NOMO-1 treated with DMSO at 0.1 percent for 48 hours (cell line): ENCODE measurements around the gene EML4.

Experiments used
- DNase-seq: peaks from one replicate; lab custom pipeline; 2025; ENCODE audit not compliant: unreplicated experiment; lab: John Stamatoyannopoulos, UW

EML4 gene

DNA sequence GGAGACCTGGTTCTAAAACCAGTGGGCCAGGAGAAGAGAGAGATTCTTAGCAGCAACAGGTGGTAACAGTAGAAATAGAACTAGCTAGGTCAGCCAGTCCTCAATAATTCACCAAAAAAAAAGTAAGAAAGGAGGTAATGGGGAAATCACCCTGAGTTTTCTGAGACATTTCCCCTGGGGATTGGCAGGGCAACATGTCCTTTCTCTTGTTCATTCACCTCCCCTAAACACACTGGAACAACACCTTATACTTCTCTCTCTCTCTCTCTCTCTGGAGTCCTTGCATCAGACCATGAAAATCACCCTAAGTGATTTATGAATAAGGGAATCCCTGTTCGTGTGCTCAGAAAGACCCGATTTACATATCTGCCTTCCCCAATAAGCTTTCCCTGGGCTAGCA lies 127.1 kb downstream of the EML4 start:
- DNase-seq, result no peak

DNA sequence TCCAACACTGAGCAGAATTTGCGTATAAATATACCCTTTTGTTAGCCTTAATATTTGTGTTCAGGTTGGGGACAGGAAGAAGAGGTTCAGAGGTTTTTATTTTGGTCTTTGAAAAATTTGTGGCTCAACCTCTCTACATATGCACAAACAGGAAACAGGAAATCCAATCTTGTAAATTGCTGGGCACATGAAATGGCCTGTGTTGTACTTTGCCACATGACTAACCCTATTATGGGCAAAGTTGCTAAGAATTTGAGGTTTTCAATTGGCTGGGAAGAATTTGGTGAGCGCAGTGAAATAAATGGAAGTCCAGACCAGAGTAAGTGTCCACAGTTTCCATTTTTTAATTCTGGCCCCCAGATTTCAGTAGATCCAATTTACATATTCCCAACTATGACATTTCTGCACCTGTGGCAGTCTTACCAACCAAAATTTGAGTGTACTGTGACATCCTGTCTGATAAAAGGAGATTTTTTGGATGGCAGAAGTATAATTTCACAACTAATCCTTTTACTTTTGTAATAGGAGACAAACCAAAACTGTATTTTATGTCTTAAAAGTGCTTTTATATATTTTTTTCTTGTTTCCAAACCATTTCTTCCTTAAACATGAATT lies 128.3 kb downstream of the EML4 start:
- DNase-seq, result peak; percentile 33

DNA sequence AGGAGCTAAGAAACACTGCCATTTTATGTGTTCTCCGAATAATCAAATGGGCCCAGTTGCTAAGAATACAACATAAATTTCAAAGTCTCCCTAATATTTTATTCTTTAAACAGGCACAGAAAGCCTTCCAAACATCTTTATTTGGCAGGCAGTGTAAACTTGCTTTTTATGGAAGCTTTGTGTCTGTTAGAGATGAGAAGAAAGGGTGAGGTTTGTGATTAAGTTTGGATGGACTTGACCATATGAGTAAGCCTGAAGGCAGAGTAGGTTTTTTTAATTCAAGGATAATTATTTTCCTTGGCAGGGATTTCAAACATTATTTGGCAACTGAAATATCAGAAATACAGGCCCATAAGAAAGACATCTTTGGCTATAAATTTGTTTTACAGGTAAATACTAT lies 129.0 kb downstream of the EML4 start:
- DNase-seq, result no peak

DNA sequence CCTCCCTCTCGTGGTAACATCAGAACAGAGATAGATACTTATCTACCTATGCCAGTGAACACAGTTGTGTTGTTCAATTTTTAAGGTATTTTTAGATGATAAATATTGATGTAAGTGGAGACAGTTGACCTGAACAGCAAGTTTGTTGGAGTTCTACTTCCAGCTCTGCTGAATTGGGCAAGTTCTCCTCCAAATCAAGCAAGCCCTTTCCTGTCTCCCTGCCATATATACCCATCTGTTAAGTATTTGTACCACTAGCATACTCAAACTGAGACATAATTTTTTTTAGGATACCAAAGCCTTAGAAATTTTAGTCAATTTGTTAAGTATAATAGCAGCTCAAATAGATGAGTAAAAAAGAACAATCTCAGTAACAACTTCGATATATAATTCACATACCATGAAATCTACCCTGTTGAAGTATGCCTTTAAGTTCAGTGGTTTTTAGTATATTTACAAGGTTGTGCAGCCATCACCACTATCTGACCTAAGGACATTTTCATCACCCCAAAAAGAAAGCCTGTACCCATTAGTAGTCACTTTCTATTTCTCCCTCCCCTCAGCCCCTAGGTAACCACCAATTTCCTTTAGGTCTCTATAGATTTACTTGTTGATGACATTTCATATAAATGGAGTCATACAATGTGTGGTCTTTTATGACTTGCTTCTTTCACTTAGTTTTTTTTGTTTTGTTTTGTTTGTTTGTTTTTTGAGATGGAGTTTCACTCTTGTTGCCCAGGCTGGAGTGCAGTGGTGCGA lies 130.0 kb downstream of the EML4 start:
- DNase-seq, result no peak

DNA sequence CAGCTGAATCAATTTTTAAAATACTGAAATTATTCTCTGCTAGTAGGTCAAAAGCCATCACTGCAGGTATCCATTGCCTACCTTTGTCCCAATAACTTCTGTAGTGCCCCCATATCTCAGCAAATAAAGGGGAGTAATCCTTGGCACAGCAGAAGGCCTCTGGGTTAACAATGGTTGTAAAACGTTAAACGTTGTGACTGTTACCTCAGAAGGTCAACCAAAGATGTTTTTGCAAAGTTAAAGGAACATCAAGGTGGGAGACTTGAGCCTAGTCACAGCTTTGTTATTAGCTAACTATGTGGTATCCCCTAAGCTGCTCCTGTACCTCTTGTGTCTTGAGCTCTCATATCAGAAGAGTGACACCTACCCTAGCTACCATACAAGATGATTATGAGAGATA lies 131.4 kb downstream of the EML4 start:
- no peak for DNase-seq

DNA sequence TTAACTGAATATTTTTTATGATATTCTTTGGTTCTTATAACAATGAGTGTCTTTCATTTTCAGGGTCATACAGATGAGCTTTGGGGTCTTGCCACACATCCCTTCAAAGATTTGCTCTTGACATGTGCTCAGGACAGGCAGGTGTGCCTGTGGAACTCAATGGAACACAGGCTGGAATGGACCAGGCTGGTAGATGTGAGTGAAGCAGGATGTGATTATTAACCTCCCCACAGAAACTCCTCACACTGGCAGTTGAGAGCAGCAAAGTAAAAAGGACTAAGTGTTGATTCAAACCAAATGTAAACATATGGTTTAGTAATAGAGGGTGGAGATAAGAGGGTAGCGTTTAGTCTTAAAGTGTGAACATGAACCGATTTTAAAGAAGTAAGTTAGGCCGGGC lies 134.1 kb downstream of the EML4 start:
- no peak for DNase-seq

DNA sequence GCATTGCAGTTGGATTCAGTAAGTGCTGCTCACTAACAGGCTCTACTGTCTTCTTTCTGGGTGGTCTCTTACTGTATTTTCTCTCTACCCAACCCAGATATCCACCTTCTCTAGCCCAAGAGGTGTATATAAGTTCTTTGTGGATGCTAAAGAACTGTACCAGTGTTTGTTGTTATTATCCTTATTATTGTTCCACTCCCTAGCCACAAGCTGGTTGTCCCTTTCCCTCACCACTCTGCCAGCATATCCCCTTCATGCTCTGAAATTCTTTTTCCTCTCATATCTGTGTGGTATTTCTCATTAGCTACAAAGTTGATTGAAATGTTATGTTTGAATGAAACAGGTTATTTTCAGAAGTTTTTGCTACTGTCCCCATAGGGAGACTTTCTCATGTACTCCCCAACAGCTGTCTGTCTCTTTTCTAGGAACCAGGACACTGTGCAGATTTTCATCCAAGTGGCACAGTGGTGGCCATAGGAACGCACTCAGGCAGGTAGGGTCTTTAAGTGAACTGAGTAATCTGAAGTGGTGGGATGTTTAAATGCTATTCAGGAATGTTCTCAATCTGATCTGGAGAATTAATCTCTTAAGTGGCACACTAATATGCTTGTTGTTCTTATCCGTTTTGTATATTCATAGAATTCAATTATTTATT lies 135.0 kb downstream of the EML4 start:
- DNase-seq, result no peak

DNA sequence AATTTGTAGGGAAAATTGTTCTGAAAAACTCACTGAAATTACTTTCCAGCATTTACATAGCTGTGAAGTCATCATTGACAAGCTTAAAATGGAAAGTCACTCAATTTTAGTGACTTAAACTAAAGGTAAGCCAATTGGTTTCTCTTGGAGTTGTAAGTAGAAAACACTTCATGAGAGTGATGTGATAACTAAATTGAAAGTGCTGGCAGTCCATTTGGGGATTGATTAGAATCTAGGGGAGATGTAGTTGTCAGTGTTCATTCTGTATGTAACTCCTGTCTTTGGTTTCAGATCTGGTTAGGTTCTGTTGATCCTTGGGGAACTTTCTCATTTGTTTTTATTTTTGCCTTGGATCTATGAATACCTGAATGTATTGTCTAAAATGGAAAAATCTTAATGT lies 138.0 kb downstream of the EML4 start:
- DNase-seq, result no peak

DNA sequence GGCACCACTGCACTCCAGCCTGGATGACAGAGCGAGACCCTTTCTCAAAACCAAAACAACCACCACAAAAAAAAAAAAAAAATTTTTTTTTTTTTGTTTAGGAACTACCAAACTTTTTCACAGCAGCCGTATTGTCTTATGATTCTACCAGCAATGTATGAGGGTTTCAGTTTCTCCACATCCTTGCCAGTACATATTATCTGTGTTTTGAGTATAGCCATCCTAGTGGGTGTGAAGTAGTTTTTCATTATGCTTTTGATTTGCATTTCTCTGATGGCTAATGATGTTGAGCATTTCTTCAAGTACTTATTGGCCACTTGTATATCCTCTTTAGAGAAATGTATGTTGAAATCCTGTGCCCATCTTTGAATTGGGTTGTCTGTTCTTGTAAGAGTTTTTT lies 140.2 kb downstream of the EML4 start:
- no peak for DNase-seq

DNA sequence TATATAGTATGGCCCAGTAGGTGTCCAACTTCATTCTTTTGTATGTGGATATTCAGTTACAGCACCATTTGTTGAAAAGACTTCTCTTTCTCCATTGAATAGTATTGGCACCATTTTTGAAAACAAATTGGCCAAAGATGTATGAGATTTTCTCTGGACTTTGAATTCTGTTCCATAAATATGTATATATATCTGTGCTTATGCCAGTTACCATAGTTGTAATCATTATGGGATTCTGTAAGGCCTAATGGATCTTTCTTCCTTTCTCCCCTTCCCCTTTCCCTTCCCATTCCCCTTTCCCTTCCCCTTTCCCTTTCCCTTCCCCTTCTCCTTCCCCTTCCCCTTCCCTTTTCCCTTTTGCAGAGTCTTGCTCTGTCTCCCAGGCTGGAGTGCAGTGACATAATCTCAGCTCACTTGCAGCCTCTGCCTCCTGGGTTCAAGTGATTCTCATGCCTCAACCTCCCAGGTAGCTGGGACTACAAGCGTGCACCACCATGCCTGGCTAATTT lies 140.9 kb downstream of the EML4 start:
- DNase-seq, result no peak

DNA sequence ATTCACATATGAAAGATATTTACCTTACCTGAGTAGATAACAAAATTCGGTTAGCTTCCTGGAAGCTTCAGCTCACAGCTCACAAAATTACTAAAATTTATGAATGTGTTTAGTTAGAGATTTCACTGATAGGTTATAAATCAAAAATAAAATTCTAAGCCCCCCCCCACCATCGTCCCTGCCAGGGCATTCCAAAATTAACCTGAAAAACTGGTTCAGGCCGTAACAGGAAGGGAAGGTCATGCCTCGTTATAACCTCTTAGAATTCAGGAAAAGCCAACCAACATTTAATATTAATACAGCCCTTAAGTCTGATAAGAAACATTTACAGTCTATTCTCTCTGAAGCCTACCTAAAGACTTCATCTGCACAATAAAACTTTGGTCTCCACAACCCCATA lies 143.0 kb downstream of the EML4 start:
- no peak for DNase-seq

DNA sequence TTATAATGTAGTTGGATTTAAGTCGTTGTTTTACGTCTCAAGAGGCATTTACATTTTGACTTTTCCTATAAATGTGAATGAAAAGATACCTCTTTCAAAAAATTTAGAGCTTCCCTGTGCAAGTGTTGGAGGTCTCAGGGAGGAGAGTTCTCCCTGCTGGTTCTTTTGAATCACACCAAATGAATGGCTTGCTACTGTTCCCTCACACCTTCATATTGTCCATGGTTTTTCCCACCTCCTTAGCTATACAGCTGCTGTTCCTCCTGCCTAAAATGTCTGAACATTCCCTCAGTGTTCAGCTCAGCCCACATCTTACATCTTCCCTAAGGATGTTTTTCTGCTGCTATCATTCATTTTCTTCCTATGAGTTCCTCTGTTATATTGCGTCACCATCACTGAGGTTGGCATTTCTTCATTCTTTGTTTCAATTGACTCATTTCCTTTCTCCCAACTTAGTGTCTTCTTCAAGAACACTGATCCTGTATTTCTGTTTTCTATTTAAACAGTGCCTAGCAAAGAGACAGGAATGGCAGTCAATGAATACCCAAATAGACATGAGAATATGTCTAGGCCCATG lies 145.8 kb downstream of the EML4 start:
- DNase-seq, result peak; percentile 42

DNA sequence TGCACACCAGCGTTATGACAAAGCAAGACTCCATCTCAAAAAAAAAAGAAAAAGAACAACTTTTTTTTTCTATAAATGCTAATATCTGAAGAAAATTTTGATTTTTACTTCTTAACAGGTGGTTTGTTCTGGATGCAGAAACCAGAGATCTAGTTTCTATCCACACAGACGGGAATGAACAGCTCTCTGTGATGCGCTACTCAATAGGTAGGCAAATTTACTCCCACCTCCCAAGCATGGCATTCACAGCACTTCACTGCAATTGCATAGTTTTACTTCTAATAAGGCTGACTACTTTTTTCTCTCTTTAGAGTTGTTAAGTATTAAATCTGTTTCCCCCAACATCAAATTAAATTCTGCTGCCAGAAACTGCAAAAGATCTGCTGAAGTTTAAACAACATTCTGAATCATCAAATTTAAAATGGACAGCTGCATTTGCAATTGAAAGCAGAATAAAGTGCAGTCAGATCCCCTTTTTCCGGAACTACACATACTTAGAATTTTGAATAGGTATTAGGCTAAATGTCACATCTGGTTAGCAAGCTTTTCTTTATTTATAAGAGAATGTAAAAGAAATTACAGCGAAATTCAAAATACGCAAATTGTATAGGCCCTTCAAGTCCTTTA lies 146.8 kb downstream of the EML4 start:
- no peak for DNase-seq

DNA sequence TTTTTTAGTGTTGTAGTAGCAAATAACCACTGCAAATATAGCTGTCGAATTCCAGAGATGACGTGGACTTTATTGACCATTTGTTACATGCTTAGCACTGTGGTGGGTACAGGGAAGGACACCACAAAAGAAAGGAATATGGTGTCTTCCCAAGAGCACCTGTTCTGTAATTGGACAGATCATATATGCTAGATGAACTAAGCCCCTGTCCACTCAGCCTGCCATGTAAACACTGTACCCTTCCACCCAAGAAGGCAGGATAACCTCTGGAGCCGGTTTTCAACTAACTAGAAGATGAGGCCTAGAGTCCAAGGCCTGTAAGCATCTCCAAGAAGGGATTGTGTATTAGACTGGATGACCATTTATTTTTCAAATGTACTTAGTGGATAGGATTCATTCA lies 147.8 kb downstream of the EML4 start:
- no peak for DNase-seq

DNA sequence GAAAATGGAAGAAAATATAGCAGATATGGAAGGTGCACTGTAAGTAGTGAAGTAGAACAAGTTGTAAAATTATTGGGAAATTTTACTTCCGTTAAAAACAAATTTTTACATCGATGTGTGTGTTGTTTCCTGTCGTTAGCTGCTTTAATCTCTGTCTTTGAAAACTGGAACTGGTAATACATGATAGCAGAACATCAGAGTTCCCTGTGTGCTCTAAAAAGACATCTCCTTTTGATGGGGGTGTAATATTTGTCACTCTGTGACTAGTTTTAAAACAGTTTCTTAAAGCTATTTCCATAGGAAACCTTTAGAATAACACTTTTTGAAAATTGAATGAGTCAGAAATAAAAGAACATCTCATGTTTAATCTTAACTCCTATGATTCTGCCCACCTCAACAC lies 148.3 kb downstream of the EML4 start:
- peak; percentile 31 for DNase-seq

DNA sequence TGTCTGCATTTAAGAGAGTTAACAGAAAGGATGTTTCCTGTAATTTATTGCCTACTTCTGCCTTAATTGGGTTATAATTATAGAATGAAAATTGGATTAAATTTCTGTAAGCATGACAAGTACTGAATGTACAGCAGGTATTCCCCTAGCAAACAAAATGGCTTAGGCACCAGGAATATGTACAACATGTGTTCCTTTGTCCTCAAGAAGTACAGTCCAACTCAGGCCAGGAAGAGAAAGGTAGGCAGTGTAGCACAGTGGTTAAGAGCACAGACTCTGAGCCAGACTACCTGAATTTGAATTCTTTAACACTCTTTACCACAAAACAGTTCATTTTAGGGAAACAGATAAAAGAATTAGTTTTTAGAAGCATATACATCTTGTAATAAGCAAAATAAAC lies 148.8 kb downstream of the EML4 start:
- DNase-seq, result no peak

DNA sequence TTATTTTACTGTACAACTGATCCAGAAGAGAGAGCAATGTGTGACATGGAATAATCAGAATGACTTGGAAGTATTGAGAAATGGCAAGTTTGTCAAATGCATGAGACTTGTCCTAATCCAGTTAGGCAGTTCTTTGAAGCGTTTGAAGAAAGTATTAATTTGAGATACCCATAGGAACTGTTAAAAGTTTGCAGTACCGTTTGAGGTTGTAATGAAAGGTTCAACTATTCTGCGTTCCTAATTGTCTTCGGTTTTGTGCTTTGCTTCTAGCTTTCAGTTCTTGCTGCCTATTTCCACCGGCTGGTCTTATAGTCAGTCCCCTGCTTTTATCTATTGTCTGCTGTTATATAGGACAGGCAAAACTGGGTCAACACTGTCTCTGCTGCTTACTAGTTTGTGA lies 150.1 kb downstream of the EML4 start:
- no peak for DNase-seq

DNA sequence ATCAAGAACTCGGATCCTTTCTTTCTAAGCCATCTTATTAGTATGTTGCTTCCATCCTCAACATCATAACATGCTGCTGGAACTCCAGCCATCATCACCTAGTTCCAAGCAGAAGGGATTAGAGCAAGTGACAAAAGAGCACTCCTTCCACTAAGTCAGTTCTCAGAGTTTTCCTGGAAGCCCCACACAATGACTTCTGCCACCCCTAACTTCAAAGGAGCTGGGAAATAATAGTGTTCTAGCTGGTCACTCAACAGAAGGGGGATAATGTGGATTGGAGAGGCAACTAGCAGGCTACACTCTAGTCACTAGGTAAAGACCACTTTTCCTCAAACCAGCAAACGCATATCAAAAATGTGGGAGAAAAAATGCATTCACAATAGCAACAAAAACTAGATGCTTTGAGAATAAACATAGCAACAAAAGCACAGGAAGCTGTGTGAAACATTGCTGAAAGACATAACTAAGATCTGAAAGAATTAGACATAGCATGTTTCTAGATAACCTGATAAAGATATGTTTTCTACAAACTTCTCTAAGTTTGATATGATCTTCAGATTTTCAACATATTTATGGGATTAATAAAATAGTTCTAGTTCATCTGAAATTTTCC lies 152.4 kb downstream of the EML4 start:
- no peak for DNase-seq

DNA sequence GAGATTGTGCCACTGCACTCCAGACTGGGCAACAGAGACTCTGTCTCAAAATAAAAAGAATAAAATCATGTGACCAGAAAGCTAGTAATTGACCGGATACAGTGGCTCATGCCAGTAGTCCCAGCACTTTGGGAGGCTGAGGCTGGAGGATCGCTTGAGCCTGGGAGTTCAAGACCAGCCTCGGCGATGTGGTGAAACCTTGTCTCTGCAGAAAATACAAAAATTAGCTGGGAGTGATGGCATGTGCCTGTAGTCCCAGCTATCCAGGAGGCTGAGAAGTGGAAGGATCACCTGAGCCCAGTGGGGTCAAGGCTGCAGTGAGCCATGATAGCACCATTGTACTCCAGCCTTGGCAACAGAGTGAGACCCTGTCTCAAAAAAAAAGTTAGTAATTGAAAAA lies 155.1 kb downstream of the EML4 start:
- DNase-seq, result no peak

DNA sequence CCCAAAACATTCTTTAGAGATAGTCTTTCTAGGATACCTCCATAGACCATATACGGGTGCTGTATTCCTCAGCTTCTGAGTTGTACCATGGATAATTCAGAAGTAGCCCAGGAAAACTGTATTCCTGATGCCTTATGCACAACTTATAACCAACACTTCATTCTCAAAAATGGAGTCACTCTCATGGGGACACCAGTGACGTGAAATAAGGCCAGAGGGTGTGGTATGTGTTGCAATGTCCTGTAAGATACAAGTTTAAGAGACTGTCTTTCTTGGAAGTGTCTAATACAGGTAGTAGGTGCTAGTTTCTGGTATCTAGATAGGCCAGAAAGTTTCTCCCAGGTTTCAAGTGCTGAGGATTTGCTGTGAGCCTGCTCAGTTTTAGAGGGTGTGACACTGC lies 155.8 kb downstream of the EML4 start:
- no peak for DNase-seq

DNA sequence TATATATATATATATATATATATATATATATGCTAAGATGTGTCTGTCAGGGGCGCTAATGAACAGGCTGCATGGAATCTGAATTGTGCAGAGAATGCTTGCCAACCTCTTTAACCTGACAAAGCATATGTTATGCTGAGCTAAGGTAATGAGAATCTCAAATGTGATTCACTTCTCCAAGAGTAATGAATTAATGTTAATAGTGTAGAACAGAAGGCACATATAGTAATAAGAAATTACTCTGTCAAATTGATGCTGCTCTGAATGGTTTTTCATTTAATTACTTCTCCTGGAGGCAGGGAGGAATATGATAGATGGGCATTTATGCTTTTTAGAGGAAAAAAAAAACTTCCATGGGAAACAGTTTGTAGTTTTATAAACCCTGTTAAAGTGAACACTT lies 156.5 kb downstream of the EML4 start:
- no peak for DNase-seq
